Right lobe of liver (tissue), 4 donors: ENCODE measurements around the gene DOCK2.

ENCODE experiments used
- CTCF ChIP-seq, 4 donors: fragments of 200-600 bp in 3 of 4; fragments of 450-650 bp in 1 of 4; IDR thresholded peaks; one replicate each; pipeline versions ENCODE4 v1.5.1 to v1.8.0; 2016 to 2022; ENCODE audit warnings: antibody characterized with exemption in 4 of 4, mild to moderate bottlenecking in 2 of 4
- POLR2A ChIP-seq: fragments of 450-650 bp; IDR thresholded peaks from one replicate; pipeline ENCODE4 v1.6.1; 2017; ENCODE audit warnings: antibody characterized with exemption, mild to moderate bottlenecking
- donor health status: DM: no; HTN: no; CAD: no.
- donor health status: DM: no; HTN: no; CAD: no.
- donor health status: DM: no; HTN: yes; CAD: no.

GRCh38 chr5:170075696-170076095 is 438.6 kb downstream of the DOCK2 start:
- TF ChIP-seq CTCF (IDR thresholded peaks at IDR 0.05) (no peak), POLR2A (no peak)
